Measurements from ENCODE around the gene ETV5.

DNA sequence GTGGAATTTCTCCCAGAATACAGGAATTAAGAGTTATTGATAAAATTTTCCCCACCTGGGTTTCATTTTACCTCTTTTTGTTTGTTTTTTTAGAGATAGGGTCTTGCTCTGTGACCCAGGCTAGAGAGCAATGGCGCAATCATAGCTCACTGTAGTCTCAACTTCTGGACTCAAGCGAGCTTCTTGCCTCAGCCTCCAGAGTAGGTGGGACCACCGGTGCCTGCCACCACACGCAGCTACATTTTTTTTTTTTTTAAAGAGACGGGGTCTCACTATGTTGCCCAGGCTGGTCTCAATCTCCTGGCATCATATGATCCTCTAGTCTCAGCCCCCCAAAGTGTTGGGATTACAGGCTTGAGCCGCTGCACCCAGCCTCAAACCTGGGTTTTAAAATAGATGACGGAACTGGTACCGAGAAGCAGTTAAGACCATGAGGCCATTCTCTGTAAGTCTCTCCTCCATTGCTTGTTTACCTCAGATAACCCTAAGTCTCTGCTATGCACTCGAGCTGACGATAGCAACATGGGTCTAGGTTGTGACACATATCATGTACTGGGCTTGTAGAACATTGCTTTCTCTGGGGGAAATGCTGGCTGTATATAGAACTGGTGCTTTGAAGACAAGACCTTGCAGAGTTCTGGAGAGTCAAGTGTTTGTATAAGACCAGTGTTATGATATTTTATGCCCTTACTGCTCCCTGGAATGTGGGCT, 16.4 kb downstream of the ETV5 start:
- TF ChIP-seq HOXB5 (CRISPR knock-in tag; IDR thresholded peaks at IDR 0.05), result no peak
- TF ChIP-seq, protein P1, sequence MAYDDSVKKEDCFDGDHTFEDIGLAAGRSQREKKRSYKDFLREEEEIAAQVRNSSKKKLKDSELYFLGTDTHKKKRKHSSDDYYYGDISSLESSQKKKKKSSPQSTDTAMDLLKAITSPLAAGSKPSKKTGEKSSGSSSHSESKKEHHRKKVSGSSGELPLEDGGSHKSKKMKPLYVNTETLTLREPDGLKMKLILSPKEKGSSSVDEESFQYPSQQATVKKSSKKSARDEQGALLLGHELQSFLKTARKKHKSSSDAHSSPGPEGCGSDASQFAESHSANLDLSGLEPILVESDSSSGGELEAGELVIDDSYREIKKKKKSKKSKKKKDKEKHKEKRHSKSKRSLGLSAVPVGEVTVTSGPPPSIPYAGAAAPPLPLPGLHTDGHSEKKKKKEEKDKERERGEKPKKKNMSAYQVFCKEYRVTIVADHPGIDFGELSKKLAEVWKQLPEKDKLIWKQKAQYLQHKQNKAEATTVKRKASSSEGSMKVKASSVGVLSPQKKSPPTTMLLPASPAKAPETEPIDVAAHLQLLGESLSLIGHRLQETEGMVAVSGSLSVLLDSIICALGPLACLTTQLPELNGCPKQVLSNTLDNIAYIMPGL (CRISPR knock-in tag; IDR thresholded peaks at IDR 0.05; ENCODE audit: borderline replicate concordance), result no peak
- TF ChIP-seq, protein P2, sequence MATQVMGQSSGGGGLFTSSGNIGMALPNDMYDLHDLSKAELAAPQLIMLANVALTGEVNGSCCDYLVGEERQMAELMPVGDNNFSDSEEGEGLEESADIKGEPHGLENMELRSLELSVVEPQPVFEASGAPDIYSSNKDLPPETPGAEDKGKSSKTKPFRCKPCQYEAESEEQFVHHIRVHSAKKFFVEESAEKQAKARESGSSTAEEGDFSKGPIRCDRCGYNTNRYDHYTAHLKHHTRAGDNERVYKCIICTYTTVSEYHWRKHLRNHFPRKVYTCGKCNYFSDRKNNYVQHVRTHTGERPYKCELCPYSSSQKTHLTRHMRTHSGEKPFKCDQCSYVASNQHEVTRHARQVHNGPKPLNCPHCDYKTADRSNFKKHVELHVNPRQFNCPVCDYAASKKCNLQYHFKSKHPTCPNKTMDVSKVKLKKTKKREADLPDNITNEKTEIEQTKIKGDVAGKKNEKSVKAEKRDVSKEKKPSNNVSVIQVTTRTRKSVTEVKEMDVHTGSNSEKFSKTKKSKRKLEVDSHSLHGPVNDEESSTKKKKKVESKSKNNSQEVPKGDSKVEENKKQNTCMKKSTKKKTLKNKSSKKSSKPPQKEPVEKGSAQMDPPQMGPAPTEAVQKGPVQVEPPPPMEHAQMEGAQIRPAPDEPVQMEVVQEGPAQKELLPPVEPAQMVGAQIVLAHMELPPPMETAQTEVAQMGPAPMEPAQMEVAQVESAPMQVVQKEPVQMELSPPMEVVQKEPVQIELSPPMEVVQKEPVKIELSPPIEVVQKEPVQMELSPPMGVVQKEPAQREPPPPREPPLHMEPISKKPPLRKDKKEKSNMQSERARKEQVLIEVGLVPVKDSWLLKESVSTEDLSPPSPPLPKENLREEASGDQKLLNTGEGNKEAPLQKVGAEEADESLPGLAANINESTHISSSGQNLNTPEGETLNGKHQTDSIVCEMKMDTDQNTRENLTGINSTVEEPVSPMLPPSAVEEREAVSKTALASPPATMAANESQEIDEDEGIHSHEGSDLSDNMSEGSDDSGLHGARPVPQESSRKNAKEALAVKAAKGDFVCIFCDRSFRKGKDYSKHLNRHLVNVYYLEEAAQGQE (IDR thresholded peaks at IDR 0.05), result no peak
- TF ChIP-seq, protein P3, sequence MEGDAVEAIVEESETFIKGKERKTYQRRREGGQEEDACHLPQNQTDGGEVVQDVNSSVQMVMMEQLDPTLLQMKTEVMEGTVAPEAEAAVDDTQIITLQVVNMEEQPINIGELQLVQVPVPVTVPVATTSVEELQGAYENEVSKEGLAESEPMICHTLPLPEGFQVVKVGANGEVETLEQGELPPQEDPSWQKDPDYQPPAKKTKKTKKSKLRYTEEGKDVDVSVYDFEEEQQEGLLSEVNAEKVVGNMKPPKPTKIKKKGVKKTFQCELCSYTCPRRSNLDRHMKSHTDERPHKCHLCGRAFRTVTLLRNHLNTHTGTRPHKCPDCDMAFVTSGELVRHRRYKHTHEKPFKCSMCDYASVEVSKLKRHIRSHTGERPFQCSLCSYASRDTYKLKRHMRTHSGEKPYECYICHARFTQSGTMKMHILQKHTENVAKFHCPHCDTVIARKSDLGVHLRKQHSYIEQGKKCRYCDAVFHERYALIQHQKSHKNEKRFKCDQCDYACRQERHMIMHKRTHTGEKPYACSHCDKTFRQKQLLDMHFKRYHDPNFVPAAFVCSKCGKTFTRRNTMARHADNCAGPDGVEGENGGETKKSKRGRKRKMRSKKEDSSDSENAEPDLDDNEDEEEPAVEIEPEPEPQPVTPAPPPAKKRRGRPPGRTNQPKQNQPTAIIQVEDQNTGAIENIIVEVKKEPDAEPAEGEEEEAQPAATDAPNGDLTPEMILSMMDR (IDR thresholded peaks at IDR 0.05), result no peak
- TF ChIP-seq POLR2A (IDR thresholded peaks at IDR 0.05; ENCODE audit: low read length), result no peak
- no peak for TF ChIP-seq NR3C1 (IDR thresholded peaks at IDR 0.05)

Data from A549 (cell line).